IMR-90 (cell line): Measurements from ENCODE around the gene C8A. TPM values are rescaled to one million over a fixed set of nuclear protein-coding genes. Genes with fewer than 3 reads are reported as not detected.

Experiments used
- ATAC-seq: fragments of 200-7000 bp; cut with Tn5 transposase; 2 replicates; pipeline ENCODE4 v1.9.1; 2020; ENCODE audit warnings: low read depth, mild to moderate bottlenecking, moderate library complexity
- BruUV-seq: library from RNA; stranded (reverse); fragments of 400-500 nt; replicated peaks from 2 replicates; lab custom pipeline; 2021; lab: Mats Ljungman, UMichigan
- CTCF ChIA-PET: fragments of 300-600 bp; formaldehyde crosslinking; extraction: SDS; loops from one replicate; lab custom pipeline; 2021; ENCODE audit warnings: antibody characterized with exemption; lab: Yijun Ruan, JAX
- POLR2A ChIA-PET: fragments of 300-600 bp; sonication (Branson Sonifier 250); formaldehyde crosslinking; loops from one replicate; lab custom pipeline; 2022; ENCODE audit warnings: antibody characterized with exemption; ENCODE audit not compliant: unreplicated experiment; lab: Charles Lee
- DNase-seq: peaks from one replicate; pipeline ENCODE4 v3.0.0; 2013
- H2AFZ ChIP-seq: replicated peaks from 2 replicates; pipeline ENCODE3; 2013; ENCODE audit warnings: low read length, mild to moderate bottlenecking; ENCODE audit not compliant: poor library complexity
- H2AK5ac ChIP-seq: 2 replicates; pipeline ENCODE4 v1.6.1; 2013; ENCODE audit warnings: low read depth, low read length, inconsistent platforms
- H2AK9ac ChIP-seq: replicated peaks from 2 replicates; pipeline ENCODE3; 2013; ENCODE audit warnings: mild to moderate bottlenecking, low read depth, low read length, moderate library complexity; ENCODE audit not compliant: poor library complexity
- H2BK120ac ChIP-seq: 2 replicates; pipeline ENCODE4 v1.6.1; 2013; ENCODE audit warnings: low read depth, low read length, inconsistent platforms
- H2BK15ac ChIP-seq: 3 replicates; pipeline ENCODE4 v1.6.1; 2013; ENCODE audit warnings: low read depth, low read length, inconsistent platforms
- H2BK20ac ChIP-seq: 2 replicates; pipeline ENCODE4 v1.6.1; 2013; ENCODE audit warnings: low read depth, mild to moderate bottlenecking, inconsistent platforms, low read length, moderate library complexity
- H2BK5ac ChIP-seq: 2 replicates; pipeline ENCODE4 v1.6.1; 2013; ENCODE audit warnings: mild to moderate bottlenecking, low read depth, low read length, inconsistent platforms; ENCODE audit not compliant: poor library complexity, severe bottlenecking
- H3K14ac ChIP-seq: replicated peaks from 2 replicates; pipeline ENCODE4 v1.6.1; 2013; ENCODE audit warnings: low read depth, low read length, inconsistent platforms
- H3K18ac ChIP-seq: 2 replicates; pipeline ENCODE4 v1.6.1; 2013; ENCODE audit warnings: low read depth, low read length, control low read depth
- H3K23ac ChIP-seq: 2 replicates; pipeline ENCODE4 v1.6.1; 2013; ENCODE audit warnings: low read depth, low read length, inconsistent platforms
- H3K27ac ChIP-seq: 2 replicates; pipeline ENCODE4 v1.5.1; 2013; ENCODE audit warnings: mild to moderate bottlenecking, control low read depth, low read length; ENCODE audit not compliant: insufficient read depth
- H3K27me3 ChIP-seq: 2 replicates; pipeline ENCODE4 v1.6.1; 2013; ENCODE audit warnings: low read length; ENCODE audit not compliant: control insufficient read depth, insufficient read depth
- H3K36me3 ChIP-seq: 2 replicates; pipeline ENCODE4 v1.6.1; 2013; ENCODE audit warnings: low read length, mixed read lengths; ENCODE audit not compliant: control insufficient read depth, insufficient read depth
- H3K4ac ChIP-seq: 2 replicates; pipeline ENCODE4 v1.6.1; 2013; ENCODE audit warnings: low read depth, low read length, inconsistent platforms
- H3K4me1 ChIP-seq: 2 replicates; pipeline ENCODE4 v1.6.1; 2013; ENCODE audit warnings: low read length, mixed read lengths; ENCODE audit not compliant: control insufficient read depth, insufficient read depth
- H3K4me2 ChIP-seq: 2 replicates; pipeline ENCODE4 v1.6.1; 2013; ENCODE audit warnings: low read depth, mild to moderate bottlenecking, control low read depth, low read length, moderate library complexity
- H3K4me3 ChIP-seq: 2 replicates; pipeline ENCODE4 v1.5.1; 2013; ENCODE audit warnings: low read depth, mild to moderate bottlenecking, control low read depth, low read length, moderate library complexity; ENCODE audit not compliant: insufficient read depth
- H3K56ac ChIP-seq: 2 replicates; pipeline ENCODE4 v1.6.1; 2013; ENCODE audit warnings: low read length, inconsistent platforms; ENCODE audit not compliant: insufficient read depth; ENCODE audit errors: extremely low read depth
- H3K79me1 ChIP-seq, 2 experiments: 2 replicates each; pipeline ENCODE4 v1.6.1; 2013; ENCODE audit warnings: low read length in 2 of 2, inconsistent platforms in 1 of 2, low read depth in 1 of 2
- H3K9ac ChIP-seq: 2 replicates; pipeline ENCODE4 v1.6.1; 2013; ENCODE audit warnings: low read depth, low read length, control low read depth
- H3K9me1 ChIP-seq: 2 replicates; pipeline ENCODE4 v1.6.1; 2013; ENCODE audit warnings: low read length, inconsistent platforms; ENCODE audit not compliant: insufficient read depth
- H3K9me3 ChIP-seq: 2 replicates; pipeline ENCODE4 v1.6.1; 2013; ENCODE audit warnings: low read length; ENCODE audit not compliant: control insufficient read depth, insufficient read depth
- H4K20me1 ChIP-seq: 2 replicates; pipeline ENCODE4 v1.6.1; 2013; ENCODE audit warnings: low read length, inconsistent platforms; ENCODE audit not compliant: insufficient read depth
- H4K5ac ChIP-seq: 2 replicates; pipeline ENCODE4 v1.6.1; 2013; ENCODE audit warnings: mild to moderate bottlenecking, low read depth, low read length, control low read depth
- H4K8ac ChIP-seq, 2 experiments: 2 replicates each; pipeline ENCODE4 v1.6.1; 2013; ENCODE audit warnings: low read depth in 2 of 2, low read length in 2 of 2, control low read depth in 1 of 2, inconsistent platforms in 1 of 2
- H4K91ac ChIP-seq: 2 replicates; pipeline ENCODE4 v1.6.1; 2013; ENCODE audit warnings: low read depth, low read length, inconsistent platforms; ENCODE audit not compliant: insufficient read depth
- CHD1 ChIP-seq: IDR thresholded peaks from 2 replicates; pipeline ENCODE4 v1.6.1; 2012; ENCODE audit warnings: low read depth, low read length, improper control_type of control experiment
- ELK1 ChIP-seq: fragments of 150-350 bp; IDR thresholded peaks from 2 replicates; pipeline ENCODE4 v1.6.1; 2016; ENCODE audit warnings: low read depth, mild to moderate bottlenecking, low read length, moderate library complexity, borderline replicate concordance
- MAFK ChIP-seq: IDR thresholded peaks from 2 replicates; pipeline ENCODE4 v1.6.1; 2012; ENCODE audit warnings: low read depth, low read length, improper control_type of control experiment
- MXI1 ChIP-seq: IDR thresholded peaks from 2 replicates; pipeline ENCODE4 v1.6.1; 2012; ENCODE audit warnings: low read depth, mild to moderate bottlenecking, low read length, moderate library complexity, borderline replicate concordance
- NFE2L2 ChIP-seq: fragments of 150-350 bp; IDR thresholded peaks from 2 replicates; pipeline ENCODE4 v1.6.1; 2016; ENCODE audit warnings: low read depth, mild to moderate bottlenecking, low read length
- RAD21 ChIP-seq: IDR thresholded peaks from 2 replicates; pipeline ENCODE4 v1.6.1; 2012; ENCODE audit warnings: low read length, improper control_type of control experiment
- RCOR1 ChIP-seq: IDR thresholded peaks from 2 replicates; pipeline ENCODE4 v1.6.1; 2012; ENCODE audit warnings: mild to moderate bottlenecking, low read length, improper control_type of control experiment; ENCODE audit not compliant: insufficient replicate concordance
- RFX5 ChIP-seq: IDR thresholded peaks from 2 replicates; pipeline ENCODE4 v1.8.0; 2012; ENCODE audit warnings: low read depth, mild to moderate bottlenecking, low read length, moderate library complexity
- SMC3 ChIP-seq: fragments of 150-350 bp; IDR thresholded peaks from 2 replicates; pipeline ENCODE4 v1.6.1; 2016; ENCODE audit warnings: low read depth, mild to moderate bottlenecking, antibody characterized with exemption, low read length, moderate library complexity
- USF2 ChIP-seq: fragments of 150-350 bp; IDR thresholded peaks from 2 replicates; pipeline ENCODE4 v1.6.1; 2017; ENCODE audit warnings: mild to moderate bottlenecking, antibody characterized with exemption, low read length, low read depth
- WGBS, 2 experiments: methylation state at CpG; one replicate each; pipeline versions ENCODE4 v1.1.5 to v1.1.7; 2013; ENCODE audit warnings: missing lambda C conversion rate in 2 of 2; ENCODE audit not compliant: insufficient read length in 1 of 2; ENCODE audit errors: extremely low coverage in 2 of 2; 5-methylcytosine and 5-hydroxymethylcytosine counted together
- dilution Hi-C: fragments of 300-500 bp; cut with HindIII; formaldehyde crosslinking; loops from one replicate; pipeline ENCODE4 v1.14.3; 2018; ENCODE audit warnings: low sequenced_read_pairs; ENCODE audit not compliant: unreplicated experiment
- in situ Hi-C: fragments of 300-500 bp; cut with MboI; formaldehyde crosslinking; loops from 3 replicates; pipeline ENCODE4 v1.14.3; 2019; ENCODE audit warnings: low sequenced_read_pairs, inconsistent platforms, mixed read lengths
- intact Hi-C: fragments of 100-400 bp; cut with micrococcal nuclease; formaldehyde crosslinking; loops from 2 replicates; pipeline ENCODE4 v1.10.0; 2022
- polyA plus RNA-seq, 3 experiments: library from polyadenylated mRNA; depleted of rRNA; stranded (reverse); fragments of >200 nt; gene quantifications; 2 replicates each; pipeline ENCODE4 v1.2.3, GENCODE V29; 2012; ENCODE audit warnings: low replicate concordance in 1 of 3
- total RNA-seq: library from RNA; depleted of rRNA; stranded (reverse); fragments of >200 nt; gene quantifications from 2 replicates; pipeline ENCODE4 v1.2.3, GENCODE V29; 2012

Gene C8A
- total and polyA plus RNA-seq, 2 of the 4 experiments (the other 2 are of a cell fraction), result not detected

GRCh38 chr1:56923201-56923600, 68.6 kb downstream of the C8A start:
- no peak for DNase-seq
- no peak overlapping the region for H2BK5ac ChIP-seq
- H3K27me3 ChIP-seq, result no peaks in the 10 kb centered on the region; the same call in 1 of the 2 replicates
- no peak overlapping the region for H3K4me2 ChIP-seq
- TF ChIP-seq RCOR1 (no peak), RFX5 (no peak), CHD1 (no peak), USF2 (no peak), NFE2L2 (no peak), MAFK (no peak), SMC3 (no peak), ELK1 (no peak), RAD21 (no peak), MXI1 (no peak)
- no peak for ATAC-seq
- H3K4me1 ChIP-seq, result peaks cover 5% of the 10 kb centered on the region
- H3K9me1 ChIP-seq, result no peaks in the 10 kb centered on the region
- H3K56ac ChIP-seq, result no peak overlapping the region
- H3K36me3 ChIP-seq, result no peaks in the 10 kb centered on the region
- H3K9me3 ChIP-seq, result no peaks in the 10 kb centered on the region
- H2BK15ac ChIP-seq, result no peak overlapping the region
- no peak overlapping the region for H2AK5ac ChIP-seq
- H4K8ac ChIP-seq, result no peak overlapping the region
- no peak overlapping the region for H4K5ac ChIP-seq
- in situ Hi-C loops (no loop called here), dilution Hi-C loops (no loop called here), intact Hi-C loops (no loop called here)
- H3K14ac ChIP-seq, result no peak overlapping the region
- H4K20me1 ChIP-seq, result no peaks in the 10 kb centered on the region
- no peak overlapping the region for H3K4me3 ChIP-seq
- no peak overlapping the region for H3K27ac ChIP-seq
- no peaks in the 10 kb centered on the region for H3K79me1 ChIP-seq
- H3K4ac ChIP-seq, result no peak overlapping the region
- BruUV-seq, result no TSS peak
- WGBS, 2 experiments, result 0% methylated on average over 1 of the region's 3 CpGs; no CpG with 5 or more reads in 1 of the 2 experiments
- no peak overlapping the region for H2AFZ ChIP-seq
- H3K23ac ChIP-seq, result no peak overlapping the region
- ChIA-PET CTCF (no interaction called here), POLR2A (no interaction called here)
- H3K9ac ChIP-seq, result no peak overlapping the region
- H3K18ac ChIP-seq, result no peak overlapping the region
- H2BK20ac ChIP-seq, result no peak overlapping the region
- H4K91ac ChIP-seq, result no peak overlapping the region
- H2AK9ac ChIP-seq, result no peak overlapping the region
- no peak overlapping the region for H2BK120ac ChIP-seq
